K562 (cell line): ENCODE data around the gene HLF. TPM values are rescaled to one million over a fixed set of nuclear protein-coding genes. Genes with fewer than 3 reads are reported as not detected.

Experiments
- ARNT ChIP-seq, 2 experiments: fragments of 450-650 bp; IDR thresholded peaks; 2 replicates each; pipeline ENCODE4 v1.6.1; 2016; ENCODE audit warnings: mild to moderate bottlenecking in 1 of 2
- ATF1 ChIP-seq, 2 experiments: fragments of 450-650 bp in 1 of 2; IDR thresholded peaks; 2 replicates each; pipeline ENCODE4 v1.6.1; 2016; ENCODE audit warnings: missing compliant biosample characterization in 1 of 2, missing genetic modification characterization in 1 of 2
- FOS ChIP-seq: IDR thresholded peaks from 3 replicates; pipeline ENCODE4 v1.6.1; 2011; ENCODE audit not compliant: insufficient read length; ENCODE audit errors: extremely low read depth
- FOXJ3 ChIP-seq: sonication (generic); formaldehyde crosslinking; IDR thresholded peaks from 2 replicates; pipeline ENCODE4 v1.4.0; 2020; ENCODE audit warnings: mild to moderate bottlenecking, missing genetic modification reagents
- GTF2A2 ChIP-seq: IDR thresholded peaks from 2 replicates; pipeline ENCODE4 v1.6.1; 2016; ENCODE audit warnings: mild to moderate bottlenecking, missing genetic modification characterization, missing compliant biosample characterization
- MAX ChIP-seq: sonication (generic); formaldehyde crosslinking; IDR thresholded peaks from 2 replicates; pipeline ENCODE4 v1.9.0; 2022; ENCODE audit warnings: mild to moderate bottlenecking, missing genetic modification reagents
- NFE2L1 ChIP-seq: fragments of 450-650 bp; IDR thresholded peaks from 2 replicates; pipeline ENCODE4 v1.6.1; 2016; ENCODE audit warnings: missing genetic modification characterization, low read depth, mild to moderate bottlenecking, missing compliant biosample characterization, moderate library complexity, borderline replicate concordance
- NR2C2 ChIP-seq, 2 experiments: fragments of 200-800 bp in 1 of 2; sonication (Bioruptor generic) in 1 of 2; sonication (generic) in 1 of 2; formaldehyde crosslinking in 1 of 2; IDR thresholded peaks; 2 replicates each; pipeline versions ENCODE4 v1.6.1 to v1.8.0; 2016 to 2022; ENCODE audit warnings: mild to moderate bottlenecking in 1 of 2, missing compliant biosample characterization in 1 of 2, missing genetic modification characterization in 1 of 2, missing genetic modification reagents in 1 of 2
- PHF8 ChIP-seq: fragments of 200-600 bp; sonication (generic); IDR thresholded peaks from 2 replicates; pipeline ENCODE4 v1.6.1; 2012; ENCODE audit warnings: mixed run types, mild to moderate bottlenecking, inconsistent platforms, low read length, moderate library complexity, borderline replicate concordance
- SAP30 ChIP-seq: fragments of 200-600 bp; sonication (generic); IDR thresholded peaks from 2 replicates; pipeline ENCODE4 v1.6.1; 2012; ENCODE audit warnings: borderline replicate concordance, low read depth, mild to moderate bottlenecking, moderate library complexity, low read length, control low read depth, inconsistent platforms; ENCODE audit not compliant: insufficient read depth, poor library complexity, severe bottlenecking
- SMARCA5 ChIP-seq: fragments of 450-650 bp; IDR thresholded peaks from 2 replicates; pipeline ENCODE4 v1.6.1; 2016
- SRF ChIP-seq, 2 experiments: fragments of 250-450, 450-650 bp in 1 of 2; sonication (Bioruptor Pico) in 1 of 2; sonication (generic) in 1 of 2; formaldehyde crosslinking; IDR thresholded peaks; 2 replicates each; pipeline versions ENCODE4 v1.5.0 to v1.5.1; 2020 to 2022; ENCODE audit warnings: mild to moderate bottlenecking in 1 of 2, missing genetic modification reagents in 1 of 2
- TAF1 ChIP-seq: IDR thresholded peaks from 2 replicates; pipeline ENCODE4 v1.6.1; 2011; ENCODE audit warnings: mild to moderate bottlenecking, low read length, moderate library complexity; ENCODE audit not compliant: insufficient read depth, control insufficient read depth, severe bottlenecking; ENCODE audit errors: extremely low read depth
- ZNF224 ChIP-seq: sonication (generic); formaldehyde crosslinking; IDR thresholded peaks from 2 replicates; pipeline ENCODE4 v1.8.0; 2022; ENCODE audit warnings: mild to moderate bottlenecking, missing genetic modification reagents
- ZNF24 ChIP-seq: fragments of 450-650 bp; IDR thresholded peaks from 2 replicates; pipeline ENCODE4 v1.6.1; 2016
- ZNF583 ChIP-seq: fragments of 250-450 bp; sonication (Bioruptor Pico); IDR thresholded peaks from 2 replicates; pipeline ENCODE4 v1.4.0; 2020
- polyA plus RNA-seq, 8 experiments: library from polyadenylated mRNA; depleted of rRNA in 4 of 8; stranded (reverse) in 5 of 8; unstranded in 3 of 8; fragments of >200 nt; fragmentation: Nextera tagmentation in 2 of 8; fragmentation: Illumina TruSeq in 1 of 8; extraction: Ambion mirVana in 2 of 8; extraction: Trizol in 1 of 8; gene quantifications; 2 replicates each; pipeline versions ENCODE4 v1.2.1 to v1.2.3, GENCODE V29; 2011 to 2014; ENCODE audit warnings: inconsistent platforms in 1 of 8, missing spikeins in 1 of 8
- total RNA-seq, 7 experiments: library from RNA; depleted of rRNA in 6 of 7; stranded (reverse); fragments of >200 nt in 6 of 7; fragmentation: Illumina TruSeq in 2 of 7; extraction: Trizol in 2 of 7; gene quantifications; 2 replicates each; pipeline versions ENCODE4 v1.2.1 to v1.2.3, GENCODE V29; 2011 to 2021; ENCODE audit warnings: low replicate concordance in 1 of 7
- TF ChIP-seq, protein P1 (sequence below): IDR thresholded peaks from 3 replicates; pipeline ENCODE4 v1.6.1; 2011; ENCODE audit warnings: borderline replicate concordance, mild to moderate bottlenecking; ENCODE audit not compliant: insufficient read length, insufficient read depth
- TF ChIP-seq, protein P2 (sequence below), 2 experiments: fragments of 450-650 bp; formaldehyde crosslinking in 1 of 2; IDR thresholded peaks; 2 replicates each; pipeline versions ENCODE4 v1.4.0 to v1.6.1; 2014 to 2020; ENCODE audit warnings: mild to moderate bottlenecking in 2 of 2, borderline replicate concordance in 1 of 2, low read depth in 1 of 2

Gene HLF
- total and polyA plus RNA-seq, 9 of the 15 experiments (the other 6 are each of a cell fraction or from before 2014, with no cell fraction given): 0.03 to 0.24 (median 0.09) TPM

- TF ChIP-seq SAP30: no peak
- TF ChIP-seq FOS: no peak
- TF ChIP-seq SRF (CRISPR knock-in tag; IDR thresholded peaks at IDR 0.05): no peak
- TF ChIP-seq MAX (CRISPR knock-in tag): peak; percentile 93
- TF ChIP-seq ATF1 (CRISPR knock-in tag; IDR thresholded peaks at IDR 0.05): no peak
- TF ChIP-seq ATF1 (tag; IDR thresholded peaks at IDR 0.05): peak; percentile 70
- TF ChIP-seq, protein P1, sequence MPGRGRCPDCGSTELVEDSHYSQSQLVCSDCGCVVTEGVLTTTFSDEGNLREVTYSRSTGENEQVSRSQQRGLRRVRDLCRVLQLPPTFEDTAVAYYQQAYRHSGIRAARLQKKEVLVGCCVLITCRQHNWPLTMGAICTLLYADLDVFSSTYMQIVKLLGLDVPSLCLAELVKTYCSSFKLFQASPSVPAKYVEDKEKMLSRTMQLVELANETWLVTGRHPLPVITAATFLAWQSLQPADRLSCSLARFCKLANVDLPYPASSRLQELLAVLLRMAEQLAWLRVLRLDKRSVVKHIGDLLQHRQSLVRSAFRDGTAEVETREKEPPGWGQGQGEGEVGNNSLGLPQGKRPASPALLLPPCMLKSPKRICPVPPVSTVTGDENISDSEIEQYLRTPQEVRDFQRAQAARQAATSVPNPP: no peak
- TF ChIP-seq ARNT (IDR thresholded peaks at IDR 0.05): no peak
- no peak for TF ChIP-seq PHF8
- TF ChIP-seq ZNF24: peak; percentile 16; the same call in 1 of the 2 replicates
- no peak for TF ChIP-seq SMARCA5
- 0 out of 2 replicates have a peak, but pooled peaks have one; percentile 46 for TF ChIP-seq NR2C2 (CRISPR knock-in tag; IDR thresholded peaks at IDR 0.05)
- no peak for TF ChIP-seq NR2C2 (tag; IDR thresholded peaks at IDR 0.05)
- TF ChIP-seq NFE2L1 (tag): no peak
- peak; percentile 20 for TF ChIP-seq TAF1
- no peak for TF ChIP-seq ZNF583 (CRISPR knock-in tag)
- peak; percentile 81; the same call in 1 of the 2 replicates for TF ChIP-seq ZNF224 (CRISPR knock-in tag)
- TF ChIP-seq, protein P2, sequence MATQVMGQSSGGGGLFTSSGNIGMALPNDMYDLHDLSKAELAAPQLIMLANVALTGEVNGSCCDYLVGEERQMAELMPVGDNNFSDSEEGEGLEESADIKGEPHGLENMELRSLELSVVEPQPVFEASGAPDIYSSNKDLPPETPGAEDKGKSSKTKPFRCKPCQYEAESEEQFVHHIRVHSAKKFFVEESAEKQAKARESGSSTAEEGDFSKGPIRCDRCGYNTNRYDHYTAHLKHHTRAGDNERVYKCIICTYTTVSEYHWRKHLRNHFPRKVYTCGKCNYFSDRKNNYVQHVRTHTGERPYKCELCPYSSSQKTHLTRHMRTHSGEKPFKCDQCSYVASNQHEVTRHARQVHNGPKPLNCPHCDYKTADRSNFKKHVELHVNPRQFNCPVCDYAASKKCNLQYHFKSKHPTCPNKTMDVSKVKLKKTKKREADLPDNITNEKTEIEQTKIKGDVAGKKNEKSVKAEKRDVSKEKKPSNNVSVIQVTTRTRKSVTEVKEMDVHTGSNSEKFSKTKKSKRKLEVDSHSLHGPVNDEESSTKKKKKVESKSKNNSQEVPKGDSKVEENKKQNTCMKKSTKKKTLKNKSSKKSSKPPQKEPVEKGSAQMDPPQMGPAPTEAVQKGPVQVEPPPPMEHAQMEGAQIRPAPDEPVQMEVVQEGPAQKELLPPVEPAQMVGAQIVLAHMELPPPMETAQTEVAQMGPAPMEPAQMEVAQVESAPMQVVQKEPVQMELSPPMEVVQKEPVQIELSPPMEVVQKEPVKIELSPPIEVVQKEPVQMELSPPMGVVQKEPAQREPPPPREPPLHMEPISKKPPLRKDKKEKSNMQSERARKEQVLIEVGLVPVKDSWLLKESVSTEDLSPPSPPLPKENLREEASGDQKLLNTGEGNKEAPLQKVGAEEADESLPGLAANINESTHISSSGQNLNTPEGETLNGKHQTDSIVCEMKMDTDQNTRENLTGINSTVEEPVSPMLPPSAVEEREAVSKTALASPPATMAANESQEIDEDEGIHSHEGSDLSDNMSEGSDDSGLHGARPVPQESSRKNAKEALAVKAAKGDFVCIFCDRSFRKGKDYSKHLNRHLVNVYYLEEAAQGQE (IDR thresholded peaks at IDR 0.05; ENCODE audit: borderline replicate concordance): peak; percentile 6; the same call in 1 of the 2 replicates
- TF ChIP-seq, protein P2 (CRISPR knock-in tag; IDR thresholded peaks at IDR 0.05; ENCODE audit: low read depth): no peak
- TF ChIP-seq GTF2A2: no peak
- no peak for TF ChIP-seq FOXJ3 (CRISPR knock-in tag)
Measured at GRCh38 chr17:55264645-55265298, at the start of gene HLF (continued).
